ENCODE measurements around the gene GEMIN7. TPM values are rescaled to one million over a fixed set of nuclear protein-coding genes. Genes with fewer than 3 reads are reported as not detected.

The GEMIN7 gene
- total RNA-seq, 3 donors from 2014 or later (not counting 1 experiment from before 2014, with no cell fraction given), result 27.7 to 28.7 (median 27.9) TPM

- Mint-ChIP-seq H3K4me1 (peaks cover 8 to 22% of the 10 kb centered on the region in 2 donors), H3K36me3 (no peaks in the 10 kb centered on the region), H3K27ac (no peak overlapping the region), H3K9me3 (no peaks in the 10 kb centered on the region), H3K4me3 (no peak overlapping the region), H3K27me3 (ENCODE audit: low read depth in 2 of 2) (no peaks in the 10 kb centered on the region)
- Histone ChIP-seq H3K4me1 (ENCODE audit: control insufficient read depth, insufficient read depth, low read length) (peaks cover 7% of the 10 kb centered on the region), H3K27me3 (ENCODE audit: control insufficient read depth, insufficient read depth, low read length) (no peaks in the 10 kb centered on the region), H3K27ac (ENCODE audit: low read length) (no peak overlapping the region), H3K4me3 (ENCODE audit: low read length) (no peak overlapping the region), H3K9me3 (ENCODE audit: control insufficient read depth, insufficient read depth, low read length) (no peaks in the 10 kb centered on the region), H3K36me3 (ENCODE audit: control insufficient read depth, insufficient read depth, low read length) (peaks cover 65% of the 10 kb centered on the region)
- no peak for ATAC-seq
- TF ChIP-seq, protein P1, sequence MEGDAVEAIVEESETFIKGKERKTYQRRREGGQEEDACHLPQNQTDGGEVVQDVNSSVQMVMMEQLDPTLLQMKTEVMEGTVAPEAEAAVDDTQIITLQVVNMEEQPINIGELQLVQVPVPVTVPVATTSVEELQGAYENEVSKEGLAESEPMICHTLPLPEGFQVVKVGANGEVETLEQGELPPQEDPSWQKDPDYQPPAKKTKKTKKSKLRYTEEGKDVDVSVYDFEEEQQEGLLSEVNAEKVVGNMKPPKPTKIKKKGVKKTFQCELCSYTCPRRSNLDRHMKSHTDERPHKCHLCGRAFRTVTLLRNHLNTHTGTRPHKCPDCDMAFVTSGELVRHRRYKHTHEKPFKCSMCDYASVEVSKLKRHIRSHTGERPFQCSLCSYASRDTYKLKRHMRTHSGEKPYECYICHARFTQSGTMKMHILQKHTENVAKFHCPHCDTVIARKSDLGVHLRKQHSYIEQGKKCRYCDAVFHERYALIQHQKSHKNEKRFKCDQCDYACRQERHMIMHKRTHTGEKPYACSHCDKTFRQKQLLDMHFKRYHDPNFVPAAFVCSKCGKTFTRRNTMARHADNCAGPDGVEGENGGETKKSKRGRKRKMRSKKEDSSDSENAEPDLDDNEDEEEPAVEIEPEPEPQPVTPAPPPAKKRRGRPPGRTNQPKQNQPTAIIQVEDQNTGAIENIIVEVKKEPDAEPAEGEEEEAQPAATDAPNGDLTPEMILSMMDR (IDR thresholded peaks at IDR 0.05), result no peak
- WGBS (ENCODE audit: insufficient coverage), result 91% methylated on average over 2 of the region's 4 CpGs
- no peak for DNase-seq
- intact Hi-C loops (cut with micrococcal nuclease), result no loop called here
Observed at GRCh38 chr19:45061965-45062364, 17.1 kb upstream of the GEMIN7 start.

GRCh38 chr19:45063851-45064801 lies 14.9 kb upstream of the GEMIN7 start:
- no peaks in the 10 kb centered on the region for H3K36me3 Mint-ChIP-seq
- H3K9me3 Mint-ChIP-seq, result no peaks in the 10 kb centered on the region
- no peaks in the 10 kb centered on the region for H3K9me3 ChIP-seq (ENCODE audit: control insufficient read depth, insufficient read depth, low read length)
- ATAC-seq, result no peak
- no peak overlapping the region for H3K27ac ChIP-seq (ENCODE audit: low read length)
- no peak for DNase-seq
- H3K4me3 ChIP-seq (ENCODE audit: low read length), result no peak overlapping the region
- H3K27me3 ChIP-seq (ENCODE audit: control insufficient read depth, insufficient read depth, low read length), result no peaks in the 10 kb centered on the region
- H3K4me3 Mint-ChIP-seq, result no peak overlapping the region
- TF ChIP-seq, protein P1 (IDR thresholded peaks at IDR 0.05), result no peak
- H3K27ac Mint-ChIP-seq, result no peak overlapping the region
- peaks cover 7 to 11% of the 10 kb centered on the region in 2 donors for H3K4me1 Mint-ChIP-seq
- H3K27me3 Mint-ChIP-seq (ENCODE audit: low read depth in 2 of 2), result no peaks in the 10 kb centered on the region
- WGBS (ENCODE audit: insufficient coverage), result 98% methylated on average over 85 of the region's 85 CpGs
- intact Hi-C loops (cut with micrococcal nuclease), result no loop called here
- peaks cover 57% of the 10 kb centered on the region for H3K36me3 ChIP-seq (ENCODE audit: control insufficient read depth, insufficient read depth, low read length)
- H3K4me1 ChIP-seq (ENCODE audit: control insufficient read depth, insufficient read depth, low read length), result peaks cover 7% of the 10 kb centered on the region

- DNase-seq, result no peak
- Mint-ChIP-seq H3K27me3 (ENCODE audit: low read depth in 2 of 2) (no peaks in the 10 kb centered on the region), H3K27ac (no peak overlapping the region), H3K9me3 (no peaks in the 10 kb centered on the region), H3K4me3 (no peak overlapping the region), H3K4me1 (no peaks in the 10 kb centered on the region), H3K36me3 (no peaks in the 10 kb centered on the region)
- TF ChIP-seq, protein P1 (IDR thresholded peaks at IDR 0.05), result no peak
- intact Hi-C loops (cut with micrococcal nuclease), result no loop called here
- no peak overlapping the region for H3K4me3 ChIP-seq (ENCODE audit: low read length)
- H3K27ac ChIP-seq (ENCODE audit: low read length), result no peak overlapping the region
- no peaks in the 10 kb centered on the region for H3K4me1 ChIP-seq (ENCODE audit: control insufficient read depth, insufficient read depth, low read length)
- no peaks in the 10 kb centered on the region for H3K9me3 ChIP-seq (ENCODE audit: control insufficient read depth, insufficient read depth, low read length)
- WGBS (ENCODE audit: insufficient coverage), result 96% methylated on average over 38 of the region's 38 CpGs
- H3K36me3 ChIP-seq (ENCODE audit: control insufficient read depth, insufficient read depth, low read length), result peaks cover 55% of the 10 kb centered on the region
- H3K27me3 ChIP-seq (ENCODE audit: control insufficient read depth, insufficient read depth, low read length), result no peaks in the 10 kb centered on the region
- ATAC-seq, result no peak
Observed at GRCh38 chr19:45066921-45067661, 12.0 kb upstream of the GEMIN7 start.

All from natural killer cell (primary cell).